ENCODE measurements around the gene SNCG. TPM values are rescaled to one million over a fixed set of nuclear protein-coding genes. Genes with fewer than 3 reads are reported as not detected.

The SNCG gene
- total RNA-seq, 3 donors from 2014 or later = 52.1 to 255 (median 53.7) TPM

DNA sequence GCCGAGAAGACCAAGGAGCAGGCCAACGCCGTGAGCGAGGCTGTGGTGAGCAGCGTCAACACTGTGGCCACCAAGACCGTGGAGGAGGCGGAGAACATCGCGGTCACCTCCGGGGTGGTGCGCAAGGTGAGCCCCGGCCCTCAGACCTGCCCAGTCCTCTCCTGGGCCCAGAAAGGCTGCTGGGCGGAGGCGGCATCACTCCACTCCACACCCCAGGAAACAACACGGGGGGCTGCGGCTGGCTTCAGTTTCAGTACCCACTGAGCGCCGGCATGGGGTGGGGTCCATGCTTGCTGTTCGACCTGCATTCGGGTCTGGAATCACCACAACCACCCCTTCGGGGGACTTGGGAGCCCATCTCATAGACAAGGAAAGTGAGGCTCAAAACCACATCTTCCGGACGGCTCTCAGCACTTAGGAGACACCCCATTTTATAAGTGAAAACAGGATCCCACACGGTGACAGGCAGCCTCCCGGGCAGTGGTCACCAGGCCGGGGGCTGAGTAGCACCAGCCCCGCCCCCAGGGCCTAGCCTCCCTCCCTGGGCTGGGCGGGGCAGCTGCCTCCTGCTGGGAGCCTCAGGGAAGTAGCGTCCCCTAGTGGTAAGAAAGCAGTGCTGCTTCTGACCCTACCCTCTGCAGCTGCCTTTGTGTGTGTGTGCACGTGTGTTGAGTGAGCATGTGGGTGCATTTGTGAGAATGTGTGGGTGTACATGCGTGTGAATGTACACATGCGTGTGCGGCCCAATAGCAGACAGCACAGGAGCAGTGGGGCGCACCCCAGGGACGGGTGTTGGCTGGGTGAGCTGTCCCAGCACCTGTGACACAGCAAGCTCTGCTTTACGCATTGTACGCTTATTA is 1.8 kb downstream of the SNCG start:
- H3K9me3 ChIP-seq = no peaks in the 10 kb centered on the region
- no peaks in the 10 kb centered on the region for H3K27me3 ChIP-seq
- no peak for TF ChIP-seq POLR2A (IDR thresholded peaks at IDR 0.05)
- TF ChIP-seq, protein P1, sequence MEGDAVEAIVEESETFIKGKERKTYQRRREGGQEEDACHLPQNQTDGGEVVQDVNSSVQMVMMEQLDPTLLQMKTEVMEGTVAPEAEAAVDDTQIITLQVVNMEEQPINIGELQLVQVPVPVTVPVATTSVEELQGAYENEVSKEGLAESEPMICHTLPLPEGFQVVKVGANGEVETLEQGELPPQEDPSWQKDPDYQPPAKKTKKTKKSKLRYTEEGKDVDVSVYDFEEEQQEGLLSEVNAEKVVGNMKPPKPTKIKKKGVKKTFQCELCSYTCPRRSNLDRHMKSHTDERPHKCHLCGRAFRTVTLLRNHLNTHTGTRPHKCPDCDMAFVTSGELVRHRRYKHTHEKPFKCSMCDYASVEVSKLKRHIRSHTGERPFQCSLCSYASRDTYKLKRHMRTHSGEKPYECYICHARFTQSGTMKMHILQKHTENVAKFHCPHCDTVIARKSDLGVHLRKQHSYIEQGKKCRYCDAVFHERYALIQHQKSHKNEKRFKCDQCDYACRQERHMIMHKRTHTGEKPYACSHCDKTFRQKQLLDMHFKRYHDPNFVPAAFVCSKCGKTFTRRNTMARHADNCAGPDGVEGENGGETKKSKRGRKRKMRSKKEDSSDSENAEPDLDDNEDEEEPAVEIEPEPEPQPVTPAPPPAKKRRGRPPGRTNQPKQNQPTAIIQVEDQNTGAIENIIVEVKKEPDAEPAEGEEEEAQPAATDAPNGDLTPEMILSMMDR (IDR thresholded peaks at IDR 0.05) = peak in 2 of 3 donors; percentile 69 to 71
- no peak for TF ChIP-seq POLR2AphosphoS5 (IDR thresholded peaks at IDR 0.05)
- peaks cover 11 to 16% of the 10 kb centered on the region in 2 donors for H3K4me1 ChIP-seq
- peak in 1 of 2 donors; percentile 49 for DNase-seq (ENCODE audit: low spot score in 2 of 2)
- H3K27ac ChIP-seq = peak overlapping the region; percentile 85 to 94
- H3K4me3 ChIP-seq = peak overlapping the region; percentile 7 to 60 (median 45)
- H3K36me3 ChIP-seq = no peaks in the 10 kb centered on the region
- intact Hi-C loops (cut with DNase I; ENCODE audit: low total_unique reads) = no loop called here

DNA sequence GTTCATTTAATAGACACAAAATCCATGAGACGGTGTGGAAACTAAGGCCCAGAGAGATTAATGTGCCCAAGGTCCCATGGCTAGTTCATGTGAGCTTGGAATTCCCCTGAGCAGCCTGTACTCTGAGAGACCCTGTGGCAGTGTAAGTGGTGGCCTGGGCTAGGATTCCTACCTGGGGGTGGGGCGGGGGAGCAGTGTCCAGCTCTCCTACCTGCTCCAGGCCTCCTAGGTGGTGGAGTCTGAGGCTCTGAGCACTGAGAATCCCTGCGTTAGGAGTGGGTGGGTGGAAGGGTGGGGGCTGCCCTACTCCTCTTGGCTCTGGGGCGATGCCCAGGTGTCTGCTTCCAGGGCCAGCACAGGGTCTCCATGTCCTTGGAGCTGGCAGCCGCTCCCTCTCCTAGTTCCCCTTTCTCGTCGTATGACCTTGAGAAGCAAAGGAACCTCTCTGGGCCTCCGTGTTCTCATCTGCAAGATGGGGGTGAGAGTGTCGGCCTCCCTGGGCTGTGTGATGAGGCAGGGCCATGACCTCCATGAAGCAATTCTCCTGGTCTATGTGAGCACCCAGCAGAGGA is 2.5 kb downstream of the SNCG start:
- Histone ChIP-seq H3K27ac (no peak overlapping the region), H3K27me3 (no peaks in the 10 kb centered on the region), H3K9me3 (no peaks in the 10 kb centered on the region), H3K4me1 (peaks cover 9 to 16% of the 10 kb centered on the region in 2 donors), H3K4me3 (no peak overlapping the region), H3K36me3 (no peaks in the 10 kb centered on the region)
- TF ChIP-seq POLR2AphosphoS5 (IDR thresholded peaks at IDR 0.05) = no peak
- TF ChIP-seq, protein P1 (IDR thresholded peaks at IDR 0.05) = no peak
- no peak for TF ChIP-seq POLR2A (IDR thresholded peaks at IDR 0.05)
- intact Hi-C loops (cut with DNase I; ENCODE audit: low total_unique reads) = no loop called here
- peak in 1 of 2 donors; percentile 38 for DNase-seq (ENCODE audit: low spot score in 2 of 2)

DNA sequence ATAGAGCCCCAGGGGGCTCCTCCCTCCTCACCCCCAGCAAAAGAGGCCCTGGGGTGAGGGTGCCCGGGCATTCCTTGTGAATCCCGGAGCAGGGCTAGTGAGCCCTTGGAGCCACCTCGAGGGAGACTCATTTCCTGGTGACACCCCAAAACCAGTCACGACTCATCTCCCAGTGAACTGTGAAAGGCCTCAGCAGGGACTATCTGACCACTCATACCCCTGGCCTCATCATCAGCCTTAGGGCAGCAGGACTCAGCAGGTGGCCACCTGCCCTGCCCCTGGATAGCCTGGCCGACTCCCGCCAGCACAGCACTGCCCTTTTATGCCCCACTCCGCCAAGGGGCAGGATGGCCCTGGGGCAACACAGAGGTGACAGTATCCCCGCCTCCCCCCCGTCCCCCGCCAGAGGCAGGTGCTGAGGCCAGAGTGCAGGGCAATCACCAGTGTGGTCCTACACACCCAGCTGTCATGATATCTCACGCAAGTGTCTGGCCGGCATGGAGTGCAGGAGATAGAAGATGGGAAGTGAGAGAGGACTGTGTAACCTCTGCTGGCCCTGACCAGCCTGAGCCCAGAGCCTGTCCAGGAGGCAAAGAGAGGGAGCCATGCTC is 3.2 kb downstream of the SNCG start:
- H3K27me3 ChIP-seq = no peaks in the 10 kb centered on the region
- TF ChIP-seq POLR2A (IDR thresholded peaks at IDR 0.05) (no peak), POLR2AphosphoS5 (IDR thresholded peaks at IDR 0.05) (no peak)
- TF ChIP-seq, protein P1 (IDR thresholded peaks at IDR 0.05) = no peak
- H3K27ac ChIP-seq = peak overlapping the region in 1 of 2 donors; percentile 19
- peak in 1 of 2 donors; percentile 43 for DNase-seq (ENCODE audit: low spot score in 2 of 2)
- no peaks in the 10 kb centered on the region for H3K36me3 ChIP-seq
- peaks cover 9 to 16% of the 10 kb centered on the region in 2 donors for H3K4me1 ChIP-seq
- intact Hi-C loops (cut with DNase I; ENCODE audit: low total_unique reads) = no loop called here
- H3K4me3 ChIP-seq = no peak overlapping the region
- no peaks in the 10 kb centered on the region for H3K9me3 ChIP-seq

GRCh38 chr10:86962136-86962980 is 4.0 kb downstream of the SNCG start:
- peaks cover 13 to 16% of the 10 kb centered on the region in 2 donors for H3K4me1 ChIP-seq
- no peak overlapping the region for H3K4me3 ChIP-seq
- H3K27me3 ChIP-seq = no peaks in the 10 kb centered on the region
- no peaks in the 10 kb centered on the region for H3K36me3 ChIP-seq
- no peaks in the 10 kb centered on the region for H3K9me3 ChIP-seq
- intact Hi-C loops (cut with DNase I; ENCODE audit: low total_unique reads) = no loop called here
- peak in 1 of 2 donors; percentile 37 for DNase-seq (ENCODE audit: low spot score in 2 of 2)
- H3K27ac ChIP-seq = peak overlapping the region in 1 of 2 donors; percentile 19
- TF ChIP-seq POLR2AphosphoS5 (IDR thresholded peaks at IDR 0.05) (no peak), POLR2A (IDR thresholded peaks at IDR 0.05) (no peak)
- TF ChIP-seq, protein P1 (IDR thresholded peaks at IDR 0.05) = no peak

Measured in breast epithelium (tissue), 4 donors.